Medulla oblongata (tissue), 1 donor: ENCODE measurements around the gene TBL2.
"Not testable (repeated sequence)": the region's sequence is repeated elsewhere in the genome, so short reads cannot be mapped to it uniquely, and the experiment has no call there.

Experiments used
- DNase-seq: peaks from one replicate; pipeline ENCODE4 v3.0.0-alpha.2; 2015; ENCODE audit errors: extremely low spot score

The TBL2 gene

DNA sequence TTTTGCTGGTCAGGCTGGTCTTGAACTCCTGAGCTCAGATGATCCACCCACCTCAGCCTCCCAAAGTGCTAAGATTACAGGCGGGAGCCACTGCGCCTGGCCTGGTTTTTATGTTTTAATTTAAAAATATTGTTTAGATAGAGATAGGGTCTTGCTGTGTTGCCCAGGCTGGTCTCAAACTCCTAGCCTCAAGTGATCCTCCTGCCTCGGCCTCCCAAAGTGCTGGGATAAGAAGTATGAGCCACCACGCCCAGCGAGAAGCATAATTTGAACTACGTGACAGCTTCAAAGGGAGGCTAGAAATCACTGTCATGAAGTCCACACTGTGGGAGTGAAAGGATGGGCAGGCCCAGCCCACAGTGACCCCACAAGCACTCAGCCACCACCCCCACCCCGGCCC lies 42.5 kb downstream of the TBL2 start:
- DNase-seq, result not testable (repeated sequence)

DNA sequence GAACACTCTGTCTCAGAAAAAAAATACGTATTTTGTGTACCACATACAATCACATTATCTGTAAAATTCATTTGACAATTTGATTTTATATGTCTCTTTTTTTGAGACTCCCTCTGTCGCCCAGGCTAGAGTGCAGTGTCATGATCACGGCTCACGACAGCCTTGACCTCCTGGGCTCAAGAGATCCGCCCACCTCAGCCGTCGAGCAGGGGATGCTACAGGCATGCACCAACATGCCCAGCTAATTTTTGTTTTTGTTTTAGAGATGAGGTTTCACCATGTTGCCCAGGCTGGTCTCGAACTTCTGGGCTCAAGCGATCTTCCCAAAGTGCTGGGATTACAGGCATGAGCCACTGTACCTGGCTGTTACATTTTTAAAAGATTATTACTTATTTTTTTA lies 44.6 kb downstream of the TBL2 start:
- no peak for DNase-seq

DNA sequence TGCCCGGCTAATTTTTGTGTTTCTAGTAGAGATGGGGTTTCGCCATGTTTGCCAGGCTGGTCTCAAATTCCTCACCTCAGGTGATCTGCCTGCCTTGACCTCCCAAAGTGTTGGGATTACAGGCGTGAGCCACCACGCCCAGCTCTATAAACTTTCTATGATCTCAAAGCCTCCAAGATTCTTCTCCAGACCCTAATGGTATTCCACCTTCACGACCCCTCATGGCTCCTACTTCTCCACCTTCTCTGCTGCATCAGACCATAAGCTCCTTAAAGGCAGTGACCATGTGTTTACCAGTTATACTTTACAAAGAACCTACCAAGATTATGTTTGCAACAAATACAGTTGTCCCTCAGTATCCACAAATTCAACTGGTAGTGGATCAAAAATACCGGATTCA lies 46.2 kb downstream of the TBL2 start:
- no peak for DNase-seq

DNA sequence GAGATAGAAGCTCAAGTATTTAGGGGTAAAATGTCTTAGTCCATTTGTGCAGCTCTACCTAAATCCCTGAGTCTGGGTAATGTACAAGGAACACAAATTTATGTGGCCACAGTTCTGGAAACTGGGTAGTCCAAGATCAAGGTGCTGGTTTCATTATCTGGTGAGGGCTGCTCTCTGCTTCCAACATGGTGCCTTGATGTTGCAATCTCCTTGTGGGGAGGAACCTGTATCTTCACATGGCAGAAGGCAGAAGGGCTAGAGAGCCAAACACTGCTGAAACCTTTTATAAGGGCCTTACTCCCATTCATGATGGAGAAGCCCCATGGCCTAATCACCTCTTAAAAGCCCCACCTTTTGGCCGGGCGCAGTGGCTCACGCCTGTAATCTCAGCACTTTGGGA lies 47.6 kb downstream of the TBL2 start:
- DNase-seq, result no peak

DNA sequence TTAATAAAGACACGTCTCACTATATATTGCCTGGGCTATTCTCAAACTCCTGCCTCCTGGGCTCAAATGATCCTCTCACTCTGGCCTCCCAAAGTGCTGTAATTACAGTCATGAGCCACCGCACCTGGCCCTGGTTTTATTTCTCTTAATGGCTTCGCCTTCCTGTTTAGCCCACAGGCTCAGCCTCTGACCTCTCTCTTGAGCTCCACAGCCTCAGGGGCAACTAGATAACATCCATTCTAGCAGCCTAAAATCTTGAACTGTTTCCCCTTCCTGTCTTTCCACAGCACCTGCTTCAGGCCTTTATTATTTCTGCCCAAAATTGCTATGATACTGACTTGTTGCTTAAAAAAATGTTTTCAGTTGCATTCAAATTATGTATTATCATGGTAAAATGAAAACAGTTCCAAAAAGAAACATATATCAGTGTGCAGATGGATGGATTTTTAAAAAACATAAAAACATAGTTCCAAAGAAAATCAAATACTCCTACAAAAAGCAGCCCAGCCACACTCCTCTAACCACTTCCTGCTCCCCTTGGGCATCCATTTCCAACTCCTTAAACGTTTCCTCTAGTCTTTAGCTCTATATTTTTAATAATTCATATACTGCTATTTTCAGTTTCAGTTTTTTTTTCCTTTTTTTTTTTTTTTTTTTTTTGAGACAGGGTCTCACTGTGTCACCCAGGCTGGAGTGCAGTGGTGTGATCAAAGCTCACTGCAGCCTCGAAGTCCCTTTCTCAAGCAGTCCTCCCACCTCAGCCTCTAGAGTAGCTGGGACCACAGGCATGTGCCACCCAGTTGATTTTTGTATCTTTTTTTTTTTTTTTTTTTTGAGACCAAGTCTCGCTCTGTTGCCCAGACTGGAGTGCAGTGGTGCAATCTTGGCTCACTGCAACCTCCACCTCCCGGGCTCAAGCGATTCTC lies 51.2 kb downstream of the TBL2 start:
- DNase-seq, result no peak

DNA sequence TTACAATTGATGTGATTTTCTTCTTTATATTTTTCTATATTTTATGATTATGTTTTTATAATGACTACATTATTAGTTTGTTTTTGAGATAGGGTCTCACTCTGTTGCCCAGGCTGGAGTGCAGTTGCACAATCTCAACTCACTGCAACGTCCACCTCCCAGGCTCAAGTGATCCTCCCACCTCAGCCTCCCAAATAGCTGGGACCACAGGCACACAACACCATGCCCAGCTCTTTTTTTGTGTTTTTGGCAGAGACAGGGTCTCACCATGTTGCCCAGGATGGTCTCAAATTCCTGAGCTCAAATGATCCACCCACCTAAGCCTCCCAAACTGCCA lies 52.3 kb downstream of the TBL2 start:
- DNase-seq, result not testable (repeated sequence)

DNA sequence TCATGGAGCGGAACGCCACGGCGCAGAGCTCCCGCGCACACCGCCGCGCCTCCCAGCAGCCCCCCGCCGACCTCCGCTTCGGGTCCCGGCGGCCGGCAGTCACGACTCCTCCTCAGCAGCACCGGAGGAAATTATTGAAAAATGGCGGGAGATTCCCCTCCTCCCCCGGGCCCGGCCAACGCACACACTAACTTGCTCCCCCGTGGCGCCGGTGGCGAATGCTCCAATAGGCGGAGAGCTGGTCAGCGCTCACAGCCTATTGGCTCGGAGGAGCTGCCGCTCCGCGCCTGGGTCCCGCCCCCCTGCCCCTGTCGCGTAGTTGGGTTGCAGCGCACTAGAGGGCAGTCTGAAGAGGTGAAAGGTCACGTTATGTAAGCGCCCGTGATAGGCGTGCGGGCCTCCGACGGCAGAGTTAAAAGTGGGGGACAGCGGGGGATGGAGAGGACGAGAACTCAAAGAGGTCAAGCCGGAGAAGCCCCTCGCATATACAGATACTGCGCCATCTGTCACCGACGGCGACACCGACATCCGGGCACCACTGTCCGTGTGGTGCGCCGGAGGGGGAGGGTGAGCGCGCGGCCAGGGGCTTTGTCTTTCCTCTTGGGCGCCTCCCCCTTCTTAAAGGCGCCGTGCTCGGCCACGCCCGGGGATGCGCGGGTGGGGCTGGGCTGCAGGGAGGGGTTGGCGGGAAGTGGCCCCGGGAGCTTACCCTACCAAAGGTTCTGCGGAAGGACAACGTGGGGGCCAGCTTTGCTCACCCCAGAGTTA lies 56.1 kb downstream of the TBL2 start, which contains the start of gene BAZ1B:
TSS of gene BAZ1B (minus strand) at position 189 of the 768 bp plus-strand sequence. CDS start 360 bp downstream, outside the sequence.
- peak; percentile 99 for DNase-seq

DNA sequence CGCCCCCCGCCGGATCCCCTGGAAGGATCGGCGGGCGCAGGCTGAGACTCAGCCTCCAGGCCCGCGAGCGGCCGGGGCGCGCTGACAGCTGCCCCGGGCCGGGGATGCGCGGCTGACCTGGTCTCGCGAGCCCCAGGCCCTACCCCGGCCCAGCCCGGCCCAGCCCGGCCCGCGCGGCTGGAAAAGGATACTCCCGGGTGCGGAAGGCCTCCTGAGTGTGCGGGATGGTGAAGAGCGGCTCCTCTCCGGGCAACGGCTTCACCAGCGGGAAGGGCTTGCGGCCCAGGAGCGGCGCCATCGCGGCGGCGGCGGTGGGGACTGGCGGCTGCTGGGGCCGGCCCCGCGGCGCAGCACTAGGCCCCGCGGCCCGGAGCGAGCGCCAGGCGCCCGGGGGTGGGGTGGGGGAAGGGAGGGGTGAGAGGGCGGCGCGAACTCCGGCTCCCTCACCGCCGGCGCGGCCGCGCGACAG lies 56.7 kb downstream of the TBL2 start:
- peak; percentile 69 for DNase-seq

DNA sequence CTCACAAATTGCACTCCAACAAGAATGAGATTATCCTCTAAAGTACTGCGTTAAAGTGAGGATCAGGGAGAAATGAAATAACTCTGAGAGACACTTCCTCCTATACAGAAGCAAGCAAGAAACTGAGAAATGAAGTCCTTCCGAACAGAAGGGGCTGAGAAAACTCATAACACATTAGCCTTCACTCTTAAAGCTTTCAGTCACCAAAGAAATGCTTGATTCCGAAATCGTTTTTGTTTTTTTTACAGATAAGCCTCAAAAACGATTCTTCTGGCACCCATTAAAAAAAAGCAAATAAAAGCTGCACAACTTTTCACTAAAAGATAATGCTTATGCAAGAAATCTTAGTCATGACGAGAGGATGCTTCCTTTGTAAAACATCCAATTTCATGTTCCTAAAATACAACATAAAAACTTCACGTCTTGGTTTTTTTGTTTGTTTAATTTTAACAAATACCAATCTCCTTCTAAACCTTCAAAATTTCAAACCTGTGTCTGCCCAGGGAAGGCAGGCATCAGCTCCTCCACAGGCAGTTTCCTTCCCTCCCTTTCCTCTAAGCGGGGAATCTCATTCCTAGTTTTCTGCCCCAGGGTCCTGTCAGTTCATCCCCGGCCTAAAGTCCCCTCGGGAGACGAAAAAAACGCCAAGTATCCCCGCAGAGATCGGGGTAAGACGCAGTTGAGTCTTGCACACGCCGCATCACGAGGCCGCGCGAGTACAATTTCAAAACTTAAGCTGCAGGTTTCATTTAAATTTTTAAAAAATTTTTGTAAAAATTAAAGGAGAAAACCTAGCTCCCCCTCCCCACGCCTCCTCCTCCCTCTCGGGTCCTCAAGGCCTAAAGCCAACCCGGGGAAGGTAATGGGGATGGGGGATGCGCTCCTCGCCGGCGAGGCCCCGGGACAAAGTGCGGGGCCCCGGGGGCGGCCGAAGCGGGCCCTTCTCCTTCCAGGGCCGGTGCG lies 57.4 kb downstream of the TBL2 start:
- peak; percentile 27 for DNase-seq

DNA sequence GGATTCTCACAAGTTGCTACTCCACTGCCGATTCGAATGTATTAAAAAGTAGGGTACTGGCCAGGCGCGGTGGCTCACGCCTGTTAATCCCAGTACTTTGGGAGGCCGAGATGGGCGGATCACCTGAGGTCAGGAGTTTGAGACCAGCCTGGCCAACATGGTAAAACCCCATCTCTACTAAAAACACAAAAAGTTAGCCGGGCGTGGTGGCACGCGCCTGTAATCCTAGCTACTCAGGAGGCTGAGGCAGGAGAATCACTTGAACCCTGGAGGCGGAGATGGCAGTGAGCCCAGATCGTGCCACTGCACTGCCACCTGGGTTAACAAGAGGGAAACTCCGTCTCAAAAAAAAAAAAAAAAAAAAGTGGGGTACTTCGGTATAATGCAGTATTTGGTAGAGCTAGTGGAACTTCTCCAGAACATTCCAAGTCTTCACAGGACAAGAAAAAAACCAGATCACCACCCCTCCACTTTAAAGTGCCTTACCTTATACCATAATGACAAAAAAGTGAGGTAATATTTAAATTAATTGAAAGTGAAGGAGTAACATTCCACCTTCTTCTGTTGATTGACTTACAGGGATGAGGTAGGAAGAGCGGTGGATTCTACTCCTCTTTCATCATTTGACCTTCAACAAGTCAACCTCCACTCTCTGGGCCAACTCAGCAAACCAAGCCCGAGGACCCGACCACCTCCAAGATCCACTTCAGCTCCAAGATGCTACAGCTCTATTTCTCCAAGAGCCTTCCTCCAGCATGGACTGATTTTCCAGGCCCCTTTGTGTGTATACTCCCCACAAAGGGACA lies 58.3 kb downstream of the TBL2 start:
- no peak for DNase-seq

DNA sequence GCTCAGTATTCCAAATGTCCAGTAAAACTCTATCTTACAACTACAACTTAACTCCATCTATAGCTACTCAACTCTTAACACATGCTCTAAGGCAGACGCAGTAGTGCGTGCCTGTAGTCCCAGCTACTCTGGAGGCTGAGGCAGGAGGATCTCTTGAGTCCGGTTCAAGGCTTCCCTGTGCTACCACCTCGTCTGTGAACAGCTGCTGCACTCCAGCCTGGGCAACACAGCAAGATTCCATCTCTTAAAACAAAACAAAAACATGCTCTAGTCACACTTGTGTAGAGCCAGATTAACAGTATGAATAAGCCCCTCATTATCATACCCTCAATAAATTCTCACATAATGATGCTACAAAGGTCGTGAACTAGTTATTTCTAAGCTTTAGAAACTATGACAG lies 59.9 kb downstream of the TBL2 start:
- DNase-seq, result no peak
